Esophagus squamous epithelium (tissue), 5 donors: ENCODE results near the gene PRR19. TPM values are rescaled to one million over a fixed set of nuclear protein-coding genes. Genes with fewer than 3 reads are reported as not detected.

ENCODE experiments used
- DNase-seq: peaks from one replicate; lab custom pipeline; 2025; lab: John Stamatoyannopoulos, UW
- H3K27ac ChIP-seq, 4 donors: fragments of 200-600 bp; sonication (generic); one replicate each; pipeline ENCODE4 v1.5.1; 2016 to 2019; ENCODE audit warnings: mild to moderate bottlenecking in 1 of 4
- H3K27me3 ChIP-seq, 4 donors: fragments of 200-600 bp; sonication (generic); 1 replicate in 3 of 4; 2 replicates in 1 of 4; pipeline versions ENCODE4 v1.5.1 to v1.6.0; 2017 to 2021; ENCODE audit warnings: antibody characterized with exemption in 1 of 4
- H3K36me3 ChIP-seq, 3 donors: fragments of 200-600 bp; sonication (generic); one replicate each; pipeline ENCODE4 v1.5.1; 2016 to 2019
- H3K4me1 ChIP-seq, 3 donors: fragments of 200-600 bp; sonication (generic); one replicate each; pipeline ENCODE4 v1.5.1; 2017 to 2019
- H3K4me3 ChIP-seq, 4 donors: fragments of 200-600 bp; sonication (generic); 1 replicate in 3 of 4; 2 replicates in 1 of 4; pipeline ENCODE4 v1.5.1; 2016 to 2019; ENCODE audit warnings: mild to moderate bottlenecking in 2 of 4, moderate library complexity in 1 of 4
- H3K9me3 ChIP-seq, 3 donors: fragments of 200-600 bp; sonication (generic); one replicate each; pipeline ENCODE4 v1.5.1; 2016 to 2019
- POLR2A ChIP-seq, 4 donors: fragments of 450-650 bp; IDR thresholded peaks; one replicate each; pipeline ENCODE4 v1.6.1; 2017; ENCODE audit warnings: antibody characterized with exemption in 4 of 4, mild to moderate bottlenecking in 4 of 4, moderate library complexity in 3 of 4
- WGBS, 2 donors: methylation state at CpG; one replicate each; pipeline ENCODE4 v1.1.5; 2018; 5-methylcytosine and 5-hydroxymethylcytosine counted together
- intact Hi-C: fragments of 100-400 bp; cut with DNase I; formaldehyde crosslinking; loops from one replicate; pipeline ENCODE4 v1.15.0; 2022
- total RNA-seq, 4 donors: library from RNA; depleted of rRNA; stranded (reverse); fragments of >200 nt; gene quantifications; one replicate each; pipeline ENCODE4 v1.1.0, GENCODE V29; 2016
- TF ChIP-seq, protein P1 (sequence below), 6 experiments: fragments of 450-650 bp in 4 of 6; fragments of 200-600 bp in 2 of 6; sonication (generic) in 2 of 6; IDR thresholded peaks; one replicate each; pipeline ENCODE4 v1.5.1; 2016 to 2019; ENCODE audit warnings: antibody characterized with exemption in 6 of 6, mild to moderate bottlenecking in 4 of 6, moderate library complexity in 4 of 6
- donor health status: DM: yes; HTN: yes; CAD: no.

The PRR19 gene
- total RNA-seq, 4 donors from 2014 or later = 0.75 to 1.0 (median 0.82) TPM

DNA sequence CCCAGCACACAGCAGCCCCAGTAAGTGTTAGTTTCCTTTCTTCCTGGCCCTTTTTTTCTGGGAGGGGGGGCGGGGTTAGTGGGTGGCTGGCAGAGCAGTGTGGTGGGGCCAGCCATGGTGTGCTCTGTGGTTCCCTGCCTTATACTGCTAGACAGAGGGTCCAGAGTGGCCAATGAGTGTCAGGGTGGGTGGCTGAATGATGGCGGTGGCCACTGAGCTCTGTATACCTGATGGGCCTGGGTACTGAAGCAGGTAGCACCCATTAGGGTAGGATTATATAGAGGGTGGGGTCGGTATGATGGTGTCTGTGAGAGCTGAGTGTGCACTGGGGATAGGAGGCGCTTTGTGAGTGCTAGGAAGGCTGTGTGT is 19.1 kb upstream of the PRR19 start:
- peaks cover 66 to 92% (median 72%) of the 10 kb centered on the region in 3 donors for H3K4me1 ChIP-seq
- no peak for DNase-seq
- H3K36me3 ChIP-seq = peaks cover 10 to 12% (median 10%) of the 10 kb centered on the region in 3 donors
- intact Hi-C loops = no loop called here
- WGBS, 2 donors = 19 to 28% methylated on average over 3 to 4 of the region's 4 CpGs
- TF ChIP-seq, protein P1, sequence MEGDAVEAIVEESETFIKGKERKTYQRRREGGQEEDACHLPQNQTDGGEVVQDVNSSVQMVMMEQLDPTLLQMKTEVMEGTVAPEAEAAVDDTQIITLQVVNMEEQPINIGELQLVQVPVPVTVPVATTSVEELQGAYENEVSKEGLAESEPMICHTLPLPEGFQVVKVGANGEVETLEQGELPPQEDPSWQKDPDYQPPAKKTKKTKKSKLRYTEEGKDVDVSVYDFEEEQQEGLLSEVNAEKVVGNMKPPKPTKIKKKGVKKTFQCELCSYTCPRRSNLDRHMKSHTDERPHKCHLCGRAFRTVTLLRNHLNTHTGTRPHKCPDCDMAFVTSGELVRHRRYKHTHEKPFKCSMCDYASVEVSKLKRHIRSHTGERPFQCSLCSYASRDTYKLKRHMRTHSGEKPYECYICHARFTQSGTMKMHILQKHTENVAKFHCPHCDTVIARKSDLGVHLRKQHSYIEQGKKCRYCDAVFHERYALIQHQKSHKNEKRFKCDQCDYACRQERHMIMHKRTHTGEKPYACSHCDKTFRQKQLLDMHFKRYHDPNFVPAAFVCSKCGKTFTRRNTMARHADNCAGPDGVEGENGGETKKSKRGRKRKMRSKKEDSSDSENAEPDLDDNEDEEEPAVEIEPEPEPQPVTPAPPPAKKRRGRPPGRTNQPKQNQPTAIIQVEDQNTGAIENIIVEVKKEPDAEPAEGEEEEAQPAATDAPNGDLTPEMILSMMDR (IDR thresholded peaks at IDR 0.05) = no peak
- no peak for TF ChIP-seq POLR2A (IDR thresholded peaks at IDR 0.05)
- H3K4me3 ChIP-seq = peak overlapping the region in 2 of 4 donors; percentile 71 to 87
- H3K27ac ChIP-seq = peak overlapping the region; percentile 84 to 99 (median 96)
- H3K27me3 ChIP-seq = no peaks in the 10 kb centered on the region
- no peaks in the 10 kb centered on the region for H3K9me3 ChIP-seq

DNA sequence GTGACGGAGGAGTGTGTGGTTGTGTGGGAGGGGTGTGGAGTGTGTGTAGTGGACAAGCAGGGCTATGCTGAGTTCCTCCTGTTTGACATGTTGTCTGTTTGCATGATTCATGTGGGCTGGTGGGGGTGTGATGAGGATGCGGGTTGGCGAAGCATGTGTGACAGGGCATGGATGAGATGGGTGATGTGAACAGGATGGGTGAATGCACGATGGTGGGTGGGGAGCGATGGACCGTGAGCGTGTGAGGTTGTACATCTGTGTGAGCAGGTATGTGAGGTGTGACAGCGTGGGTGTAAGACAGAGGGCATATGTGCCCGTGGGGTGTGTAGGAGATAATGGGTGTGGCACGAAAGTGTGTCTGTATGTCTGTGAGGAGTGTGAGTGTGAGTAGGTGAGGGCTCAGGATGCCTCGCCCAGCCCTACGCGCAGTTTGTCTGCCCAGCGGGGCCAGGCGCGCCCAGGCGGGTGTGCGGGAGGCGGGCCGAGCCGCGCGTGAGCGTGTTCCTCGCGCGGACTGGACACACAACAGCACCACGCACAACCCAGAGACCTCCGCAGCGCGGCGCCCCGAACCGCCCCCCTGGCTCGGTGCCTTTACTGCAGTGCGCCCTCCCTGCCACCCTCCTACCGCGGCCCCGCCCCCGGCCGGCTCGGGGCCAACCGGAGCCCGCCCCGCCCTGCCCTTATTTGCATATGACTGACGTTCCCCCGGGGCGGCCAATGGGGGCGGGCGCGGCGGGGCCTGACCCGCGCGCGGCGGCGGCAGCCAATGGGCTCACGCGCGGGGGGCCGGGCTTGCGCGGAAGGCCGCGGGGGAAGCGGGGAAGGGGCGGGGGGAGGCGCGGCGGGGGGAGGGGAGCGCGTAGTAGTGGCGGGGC is 18.5 kb upstream of the PRR19 start:
- Histone ChIP-seq H3K27me3 (no peaks in the 10 kb centered on the region), H3K4me1 (peaks cover 60 to 87% (median 66%) of the 10 kb centered on the region in 3 donors), H3K4me3 (peak overlapping the region; percentile 41 to 87 (median 64)), H3K27ac (peak overlapping the region; percentile 84 to 99 (median 96)), H3K36me3 (peaks cover 15 to 19% (median 16%) of the 10 kb centered on the region in 3 donors), H3K9me3 (no peaks in the 10 kb centered on the region)
- peak; percentile 87 for DNase-seq
- TF ChIP-seq, protein P1 (IDR thresholded peaks at IDR 0.05) = peak in 1 of 6 experiments; percentile 8
- peak in 2 of 4 donors; percentile 39 to 78 for TF ChIP-seq POLR2A (IDR thresholded peaks at IDR 0.05)
- 1% methylated on average over 23 to 32 of the region's 74 CpGs for WGBS, 2 donors
- intact Hi-C loops = no loop called here

DNA sequence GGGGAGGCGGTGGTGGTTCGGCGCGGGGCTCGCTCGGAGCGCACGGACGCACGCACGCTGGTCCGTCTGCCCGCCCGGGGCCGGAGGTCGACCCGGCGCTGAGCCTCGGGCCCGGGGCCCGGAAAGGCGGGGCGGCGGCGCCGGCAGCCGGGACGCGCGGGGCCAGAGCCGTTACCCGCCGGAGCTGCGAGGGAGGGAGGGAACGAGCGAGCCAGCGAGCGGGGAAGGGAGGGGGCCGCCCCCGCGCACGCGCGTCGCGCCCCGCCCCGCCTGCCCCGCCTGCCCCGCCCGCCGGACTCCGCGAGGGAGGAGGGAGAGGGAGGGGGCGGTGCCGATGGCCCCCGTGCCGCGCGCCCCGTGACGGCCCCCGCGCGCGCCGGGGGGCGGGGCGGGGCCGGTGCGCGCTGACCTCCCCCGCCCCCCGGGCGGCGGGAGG is 17.8 kb upstream of the PRR19 start:
- Histone ChIP-seq H3K36me3 (peaks cover 17 to 25% (median 23%) of the 10 kb centered on the region in 3 donors), H3K27me3 (no peaks in the 10 kb centered on the region), H3K27ac (peak overlapping the region; percentile 80 to 99 (median 91)), H3K4me1 (peaks cover 54 to 80% (median 60%) of the 10 kb centered on the region in 3 donors), H3K9me3 (no peaks in the 10 kb centered on the region), H3K4me3 (peak overlapping the region; percentile 41 to 87 (median 64))
- TF ChIP-seq POLR2A (IDR thresholded peaks at IDR 0.05) = peak in 2 of 4 donors; percentile 28 to 54
- TF ChIP-seq, protein P1 (IDR thresholded peaks at IDR 0.05) = no peak
- intact Hi-C loops = no loop called here
- WGBS, 2 donors = no CpG with 5 or more reads among the region's 76 CpGs
- DNase-seq = no peak

DNA sequence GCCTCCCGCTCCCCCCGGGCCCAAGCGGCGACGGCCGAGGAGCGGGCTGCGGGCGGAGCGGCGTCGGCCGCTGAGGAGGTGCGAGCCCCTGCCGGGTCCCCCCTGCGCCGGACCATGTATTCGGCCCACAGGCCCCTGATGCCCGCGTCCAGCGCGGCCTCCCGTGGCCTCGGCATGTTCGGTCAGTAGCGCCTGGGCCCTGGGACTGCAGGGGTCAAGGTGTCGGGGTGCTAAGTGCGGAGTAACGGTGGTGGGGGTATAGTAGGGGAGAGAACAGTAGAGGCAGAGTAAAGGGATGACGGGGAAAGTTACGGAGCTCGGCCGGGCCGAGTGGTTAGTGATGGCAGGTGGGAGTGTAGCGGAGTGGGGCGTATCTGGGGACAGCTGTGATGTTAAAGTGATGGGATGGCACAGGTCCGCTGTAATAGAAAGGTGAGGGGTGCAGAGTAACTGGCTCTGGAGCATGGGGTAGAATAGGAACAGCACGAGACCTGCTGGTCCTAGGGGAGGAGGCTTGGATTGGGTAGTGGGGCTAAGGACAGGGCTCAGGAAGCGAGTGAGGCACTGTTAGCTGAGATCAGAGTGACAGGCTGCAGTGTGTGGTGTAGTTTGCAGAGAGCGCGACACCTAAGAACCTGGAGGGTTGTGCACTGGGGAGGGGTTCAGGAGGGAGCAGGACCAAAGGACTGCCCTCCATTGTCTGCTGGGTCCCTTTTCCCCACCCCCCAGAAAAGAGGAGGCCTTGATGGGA is 17.2 kb upstream of the PRR19 start:
- DNase-seq = no peak
- intact Hi-C loops = no loop called here
- no peaks in the 10 kb centered on the region for H3K9me3 ChIP-seq
- H3K36me3 ChIP-seq = peaks cover 24 to 32% (median 30%) of the 10 kb centered on the region in 3 donors
- H3K4me1 ChIP-seq = peaks cover 47 to 73% (median 57%) of the 10 kb centered on the region in 3 donors
- TF ChIP-seq, protein P1 (IDR thresholded peaks at IDR 0.05) = no peak
- no peak for TF ChIP-seq POLR2A (IDR thresholded peaks at IDR 0.05)
- WGBS, 2 donors = 6 to 7% methylated on average over 12 to 20 of the region's 41 CpGs
- peak overlapping the region; percentile 84 to 99 (median 92) for H3K27ac ChIP-seq
- no peaks in the 10 kb centered on the region for H3K27me3 ChIP-seq
- H3K4me3 ChIP-seq = peak overlapping the region; percentile 31 to 87 (median 64)
